Stomach (tissue), 9 donors: ENCODE measurements around the gene LARP1. TPM values are rescaled to one million over a fixed set of nuclear protein-coding genes. Genes with fewer than 3 reads are reported as not detected.

Experiments
- DNase-seq, 2 donors: peaks; one replicate each; pipeline versions ENCODE4 v3.0.0 to v3.0.0-alpha.2; 2013 to 2019
- H3K27ac ChIP-seq, 5 donors: fragments of 200-600 bp in 4 of 5; sonication (generic) in 4 of 5; one replicate each; pipeline ENCODE4 v1.5.1; 2013 to 2019; ENCODE audit warnings: mild to moderate bottlenecking in 1 of 5, moderate library complexity in 1 of 5
- H3K27me3 ChIP-seq, 3 donors: fragments of 200-600 bp; sonication (generic); one replicate each; pipeline ENCODE4 v1.5.1; 2017 to 2019; ENCODE audit warnings: mixed run types in 1 of 3
- H3K36me3 ChIP-seq, 4 donors: fragments of 200-600 bp; sonication (generic); 1 replicate in 3 of 4; 2 replicates in 1 of 4; pipeline ENCODE4 v1.5.1; 2016 to 2019
- H3K4me1 ChIP-seq, 4 donors: fragments of 200-600 bp; sonication (generic); one replicate each; pipeline ENCODE4 v1.5.1; 2016 to 2019
- H3K4me3 ChIP-seq, 4 donors: fragments of 200-600 bp; sonication (generic) in 3 of 4; one replicate each; pipeline ENCODE4 v1.5.1; 2016 to 2019; ENCODE audit warnings: mild to moderate bottlenecking in 1 of 4
- H3K9me3 ChIP-seq, 4 donors: fragments of 200-600 bp; sonication (generic); one replicate each; pipeline ENCODE4 v1.5.1; 2016 to 2019
- CTCF ChIP-seq, 7 experiments: fragments of 450-650 bp in 4 of 7; fragments of 200-600 bp in 3 of 7; sonication (generic) in 3 of 7; IDR thresholded peaks; one replicate each; pipeline ENCODE4 v1.5.1; 2016 to 2019; ENCODE audit warnings: antibody characterized with exemption in 7 of 7, control low read depth in 2 of 7, mild to moderate bottlenecking in 1 of 7
- EP300 ChIP-seq: sonication (generic); formaldehyde crosslinking; IDR thresholded peaks from one replicate; pipeline ENCODE4 v1.6.1; 2017; ENCODE audit warnings: antibody characterized with exemption
- POLR2A ChIP-seq, 4 donors: fragments of 450-650 bp; IDR thresholded peaks; one replicate each; pipeline ENCODE4 v1.6.1; 2016; ENCODE audit warnings: antibody characterized with exemption in 4 of 4, control low read depth in 2 of 4, mild to moderate bottlenecking in 1 of 4, moderate library complexity in 1 of 4
- POLR2AphosphoS5 ChIP-seq, 3 donors: sonication (generic); formaldehyde crosslinking; IDR thresholded peaks; one replicate each; pipeline ENCODE4 v1.6.1; 2016; ENCODE audit warnings: antibody characterized with exemption in 3 of 3
- WGBS, 5 donors: extraction: QIAGEN DNeasy Blood & Tissue Kit in 3 of 5; methylation state at CpG; one replicate each; pipeline versions ENCODE4 v1.1.5 to v1.1.7; 2013 to 2018; 5-methylcytosine and 5-hydroxymethylcytosine counted together
- intact Hi-C: fragments of 100-400 bp; cut with DNase I; formaldehyde crosslinking; loops from one replicate; pipeline ENCODE4 v1.15.1; 2023; ENCODE audit warnings: low total_unique reads
- polyA plus RNA-seq, 3 donors: library from polyadenylated mRNA; stranded (reverse); fragments of 200-250 nt; gene quantifications; one replicate each; pipeline ENCODE4 v1.2.3, GENCODE V29; 2013
- total RNA-seq, 5 donors: library from RNA; depleted of rRNA; stranded (reverse); fragments of >200 nt; gene quantifications; one replicate each; pipeline versions ENCODE4 v1.1.0 to v1.2.3, GENCODE V29; 2014 to 2016
- donor health status: healthy with polysubstance abuse.
- donor health status: Bipolar disorder and iron deficiency.
- donor health status: healthy.

The LARP1 gene
- total and polyA plus RNA-seq, 8 donors = 15.0 to 211 (median 83.7) TPM

GRCh38 chr5:154783774-154784460 lies 28.7 kb downstream of the LARP1 start:
- WGBS, 5 donors = 60 to 71% (median 65%) methylated on average over 9 to 11 of the region's 11 CpGs
- DNase-seq = no peak
- no peaks in the 10 kb centered on the region for H3K36me3 ChIP-seq
- H3K27ac ChIP-seq = peak overlapping the region in 1 of 5 donors; percentile 26
- H3K4me3 ChIP-seq = no peak overlapping the region
- intact Hi-C loops = no loop called here
- TF ChIP-seq POLR2AphosphoS5 (IDR thresholded peaks at IDR 0.05) (no peak), EP300 (no peak), POLR2A (IDR thresholded peaks at IDR 0.05) (no peak), CTCF (IDR thresholded peaks at IDR 0.05) (no peak)
- H3K27me3 ChIP-seq = no peaks in the 10 kb centered on the region
- no peaks in the 10 kb centered on the region for H3K9me3 ChIP-seq
- peaks cover 75 to 100% (median 91%) of the 10 kb centered on the region in 4 donors for H3K4me1 ChIP-seq

- peaks cover 0 to 1% (median 0%) of the 10 kb centered on the region in 4 donors for H3K36me3 ChIP-seq
- no peak overlapping the region for H3K27ac ChIP-seq
- 77 to 98% (median 80%) methylated on average over 2 of the region's 2 CpGs for WGBS, 5 donors
Measured at GRCh38 chr5:154784856-154785255, 29.7 kb downstream of the LARP1 start.

GRCh38 chr5:154786414-154786813 lies 31.2 kb downstream of the LARP1 start:
- 22 to 54% (median 36%) methylated on average over 2 of the region's 2 CpGs for WGBS, 5 donors
- intact Hi-C loops = no loop called here
- peaks cover 56 to 75% (median 72%) of the 10 kb centered on the region in 4 donors for H3K4me1 ChIP-seq
- no peaks in the 10 kb centered on the region for H3K27me3 ChIP-seq
- no peak overlapping the region for H3K4me3 ChIP-seq
- DNase-seq = no peak
- H3K9me3 ChIP-seq = no peaks in the 10 kb centered on the region
- peaks cover 12 to 17% (median 15%) of the 10 kb centered on the region in 4 donors for H3K36me3 ChIP-seq
- H3K27ac ChIP-seq = no peak overlapping the region
- TF ChIP-seq EP300 (no peak), POLR2A (IDR thresholded peaks at IDR 0.05) (no peak), CTCF (IDR thresholded peaks at IDR 0.05) (no peak), POLR2AphosphoS5 (IDR thresholded peaks at IDR 0.05) (no peak)

More at GRCh38 chr5:154784856-154785255, 29.7 kb downstream of the LARP1 start:
- H3K4me3 ChIP-seq = no peak overlapping the region
- H3K4me1 ChIP-seq = peaks cover 71 to 91% (median 84%) of the 10 kb centered on the region in 4 donors
- TF ChIP-seq POLR2AphosphoS5 (IDR thresholded peaks at IDR 0.05) (no peak), POLR2A (IDR thresholded peaks at IDR 0.05) (no peak), EP300 (no peak), CTCF (IDR thresholded peaks at IDR 0.05) (no peak)
- H3K27me3 ChIP-seq = no peaks in the 10 kb centered on the region
- no peak for DNase-seq
- H3K9me3 ChIP-seq = no peaks in the 10 kb centered on the region
- intact Hi-C loops = no loop called here

GRCh38 chr5:154788212-154788611 lies 33.0 kb downstream of the LARP1 start:
- DNase-seq = no peak
- TF ChIP-seq CTCF (IDR thresholded peaks at IDR 0.05) (no peak), POLR2AphosphoS5 (IDR thresholded peaks at IDR 0.05) (no peak), POLR2A (IDR thresholded peaks at IDR 0.05) (no peak), EP300 (no peak)
- H3K27me3 ChIP-seq = no peaks in the 10 kb centered on the region
- no peaks in the 10 kb centered on the region for H3K9me3 ChIP-seq
- intact Hi-C loops = no loop called here
- H3K27ac ChIP-seq = no peak overlapping the region
- WGBS, 5 donors = 58 to 77% (median 70%) methylated on average over 5 of the region's 5 CpGs
- H3K4me3 ChIP-seq = no peak overlapping the region
- peaks cover 40 to 58% (median 54%) of the 10 kb centered on the region in 4 donors for H3K4me1 ChIP-seq
- peaks cover 29 to 35% (median 32%) of the 10 kb centered on the region in 4 donors for H3K36me3 ChIP-seq
